Measurements from ENCODE around the gene EGFR.

Gene EGFR

DNA sequence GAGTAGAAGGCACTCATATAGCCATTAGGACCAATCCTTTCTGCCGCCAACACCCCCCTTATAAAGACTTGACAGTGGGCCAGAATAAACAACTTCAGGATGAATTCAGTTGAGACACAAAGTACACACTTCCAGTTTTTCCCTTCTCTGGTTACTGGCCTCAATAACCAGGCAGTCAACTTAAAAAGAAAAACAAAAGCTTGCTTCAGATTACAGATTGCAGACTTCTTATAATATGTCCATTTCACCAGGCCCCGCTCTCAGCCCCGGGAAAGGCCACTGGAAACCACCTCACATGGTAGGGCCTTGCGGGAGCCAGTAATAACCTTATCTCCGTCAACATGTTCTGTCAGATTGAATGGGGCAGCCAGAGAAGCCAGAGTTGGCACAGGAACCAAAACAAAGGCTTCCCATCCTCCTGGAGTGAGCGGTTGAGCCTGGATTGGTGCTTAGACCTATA is 108.8 kb downstream of the EGFR start:
- Histone ChIP-seq H3K4me3 (ENCODE audit: low read length) (no peak overlapping the region), H3K4me1 (ENCODE audit: control insufficient read depth, low read depth, low read length) (peaks cover 10% of the 10 kb centered on the region), H3K36me3 (ENCODE audit: control insufficient read depth, low read depth, low read length) (no peaks in the 10 kb centered on the region), H3K9me3 (ENCODE audit: control insufficient read depth, low read depth, low read length) (no peaks in the 10 kb centered on the region), H3K9ac (ENCODE audit: low read length) (no peak overlapping the region), H3K27me3 (ENCODE audit: control insufficient read depth, insufficient read depth, low read length) (no peaks in the 10 kb centered on the region), H3K27ac (ENCODE audit: low read length) (no peak overlapping the region)

DNA sequence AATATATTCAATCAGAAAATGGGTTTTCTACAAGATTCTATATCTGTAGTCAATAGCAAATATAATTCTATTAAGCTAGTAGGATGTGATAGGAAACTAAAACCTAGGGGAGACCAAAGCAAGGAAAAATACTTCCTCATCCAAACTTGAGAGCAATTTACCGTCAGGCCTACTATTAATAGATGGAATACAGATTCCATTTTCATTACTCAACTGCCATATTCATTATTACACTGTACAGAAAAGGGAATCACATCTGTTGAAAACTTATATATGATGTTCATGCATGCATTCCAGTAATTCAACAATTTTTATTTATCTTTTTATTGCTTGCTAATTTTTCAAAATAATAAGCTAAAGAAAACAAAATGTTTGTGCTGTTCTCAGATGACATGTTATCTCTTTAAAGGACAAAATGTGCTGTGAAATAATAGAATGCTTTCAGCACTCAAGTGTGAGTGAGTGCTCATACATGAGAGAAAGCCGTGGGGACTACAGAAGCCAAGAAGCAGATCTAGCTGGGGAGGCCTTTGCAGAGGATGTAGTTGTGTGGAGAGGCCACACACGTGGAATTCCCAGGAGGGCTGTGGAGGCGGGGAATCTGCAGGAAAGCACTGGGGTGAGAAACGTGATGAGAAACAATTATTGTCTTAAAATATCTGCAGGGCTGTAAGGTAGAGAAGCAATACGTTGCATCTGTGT is 110.0 kb downstream of the EGFR start:
- Histone ChIP-seq H3K9ac (ENCODE audit: low read length) (no peak overlapping the region), H3K27ac (ENCODE audit: low read length) (no peak overlapping the region), H3K36me3 (ENCODE audit: control insufficient read depth, low read depth, low read length) (no peaks in the 10 kb centered on the region), H3K4me3 (ENCODE audit: low read length) (no peak overlapping the region), H3K9me3 (ENCODE audit: control insufficient read depth, low read depth, low read length) (no peaks in the 10 kb centered on the region), H3K4me1 (ENCODE audit: control insufficient read depth, low read depth, low read length) (peaks cover 10% of the 10 kb centered on the region), H3K27me3 (ENCODE audit: control insufficient read depth, insufficient read depth, low read length) (no peaks in the 10 kb centered on the region)

DNA sequence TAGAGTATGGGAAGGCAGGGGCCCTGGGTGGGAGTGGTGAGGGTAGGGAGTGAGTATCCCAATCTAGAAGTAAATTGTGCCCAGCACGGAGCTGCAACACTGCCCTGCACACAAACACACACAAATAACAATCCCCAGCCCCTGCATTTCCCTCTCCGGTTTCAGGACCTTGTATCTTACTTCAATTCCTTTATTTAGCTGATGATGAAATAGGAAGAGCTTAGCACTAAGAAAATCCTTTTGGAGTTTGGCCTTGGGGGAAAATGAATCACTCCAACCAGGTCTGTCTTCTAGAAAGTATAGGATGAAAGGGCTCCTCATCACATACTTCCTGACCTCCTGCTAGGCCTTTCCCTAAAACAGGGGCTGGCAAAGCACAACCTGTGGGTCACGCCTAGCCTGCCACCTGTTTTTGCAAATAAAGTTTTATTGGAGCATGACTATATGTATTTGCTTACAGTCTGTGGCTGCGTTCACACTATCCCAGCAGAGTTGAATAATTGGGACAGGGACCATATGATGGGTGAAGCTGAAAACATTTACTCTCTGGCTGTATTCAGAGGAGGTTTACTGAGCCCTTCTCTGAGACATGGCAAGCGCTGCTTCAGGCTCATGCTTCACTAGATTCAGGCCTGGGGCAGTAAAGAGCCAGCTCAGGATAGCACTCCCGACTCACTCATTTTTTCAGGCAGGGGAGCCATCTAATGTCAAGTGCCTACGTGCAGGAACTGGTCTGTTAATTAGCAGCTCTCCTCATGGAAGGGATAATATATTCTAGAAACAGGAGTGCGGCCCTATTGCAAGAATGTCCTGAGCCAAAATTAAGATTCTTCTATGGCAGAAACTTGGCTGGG is 111.0 kb downstream of the EGFR start:
- Histone ChIP-seq H3K4me3 (ENCODE audit: low read length) (no peak overlapping the region), H3K36me3 (ENCODE audit: control insufficient read depth, low read depth, low read length) (no peaks in the 10 kb centered on the region), H3K9ac (ENCODE audit: low read length) (no peak overlapping the region), H3K9me3 (ENCODE audit: control insufficient read depth, low read depth, low read length) (no peaks in the 10 kb centered on the region), H3K27ac (ENCODE audit: low read length) (no peak overlapping the region), H3K27me3 (ENCODE audit: control insufficient read depth, insufficient read depth, low read length) (no peaks in the 10 kb centered on the region), H3K4me1 (ENCODE audit: control insufficient read depth, low read depth, low read length) (peaks cover 10% of the 10 kb centered on the region)

DNA sequence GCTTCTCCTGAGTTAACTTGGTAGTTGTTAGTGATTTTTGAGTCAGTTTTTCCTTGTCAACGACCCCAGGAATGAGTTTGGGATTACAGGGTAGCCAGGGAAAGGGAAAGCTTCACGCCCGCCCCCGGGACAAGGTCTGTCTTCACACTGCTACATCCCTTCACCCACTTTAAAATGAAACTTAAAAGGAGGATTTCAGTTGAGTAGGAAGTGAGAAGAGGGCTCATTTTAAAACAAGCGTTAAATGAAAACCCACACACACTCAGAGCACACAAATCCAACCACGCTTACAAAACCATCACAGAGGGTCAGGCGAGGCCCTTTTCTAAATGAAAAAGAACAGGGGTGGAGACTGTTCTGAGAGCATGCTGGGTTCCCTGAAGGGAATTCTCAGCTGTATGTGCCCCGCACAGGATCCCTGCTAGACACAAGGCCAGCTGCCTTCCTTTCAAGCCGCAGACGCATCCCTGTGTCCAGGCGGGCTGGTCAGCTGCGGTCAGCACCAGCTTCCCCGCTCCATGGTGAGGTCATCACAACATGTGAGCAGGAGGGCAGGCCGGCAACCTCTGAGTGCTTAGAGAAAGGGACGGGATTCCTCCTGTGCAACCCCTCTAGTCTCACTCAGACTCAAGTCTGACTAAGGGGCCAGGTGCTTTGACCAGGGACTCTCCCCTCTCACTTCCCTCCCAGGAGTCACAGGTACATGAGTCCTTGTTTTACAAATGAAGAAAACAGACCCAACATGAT is 111.8 kb downstream of the EGFR start:
- no peak overlapping the region for H3K9ac ChIP-seq (ENCODE audit: low read length)
- no peaks in the 10 kb centered on the region for H3K9me3 ChIP-seq (ENCODE audit: control insufficient read depth, low read depth, low read length)
- H3K4me1 ChIP-seq (ENCODE audit: control insufficient read depth, low read depth, low read length), result peaks cover 10% of the 10 kb centered on the region
- H3K36me3 ChIP-seq (ENCODE audit: control insufficient read depth, low read depth, low read length), result no peaks in the 10 kb centered on the region
- H3K4me3 ChIP-seq (ENCODE audit: low read length), result no peak overlapping the region
- H3K27ac ChIP-seq (ENCODE audit: low read length), result no peak overlapping the region
- no peaks in the 10 kb centered on the region for H3K27me3 ChIP-seq (ENCODE audit: control insufficient read depth, insufficient read depth, low read length)

DNA sequence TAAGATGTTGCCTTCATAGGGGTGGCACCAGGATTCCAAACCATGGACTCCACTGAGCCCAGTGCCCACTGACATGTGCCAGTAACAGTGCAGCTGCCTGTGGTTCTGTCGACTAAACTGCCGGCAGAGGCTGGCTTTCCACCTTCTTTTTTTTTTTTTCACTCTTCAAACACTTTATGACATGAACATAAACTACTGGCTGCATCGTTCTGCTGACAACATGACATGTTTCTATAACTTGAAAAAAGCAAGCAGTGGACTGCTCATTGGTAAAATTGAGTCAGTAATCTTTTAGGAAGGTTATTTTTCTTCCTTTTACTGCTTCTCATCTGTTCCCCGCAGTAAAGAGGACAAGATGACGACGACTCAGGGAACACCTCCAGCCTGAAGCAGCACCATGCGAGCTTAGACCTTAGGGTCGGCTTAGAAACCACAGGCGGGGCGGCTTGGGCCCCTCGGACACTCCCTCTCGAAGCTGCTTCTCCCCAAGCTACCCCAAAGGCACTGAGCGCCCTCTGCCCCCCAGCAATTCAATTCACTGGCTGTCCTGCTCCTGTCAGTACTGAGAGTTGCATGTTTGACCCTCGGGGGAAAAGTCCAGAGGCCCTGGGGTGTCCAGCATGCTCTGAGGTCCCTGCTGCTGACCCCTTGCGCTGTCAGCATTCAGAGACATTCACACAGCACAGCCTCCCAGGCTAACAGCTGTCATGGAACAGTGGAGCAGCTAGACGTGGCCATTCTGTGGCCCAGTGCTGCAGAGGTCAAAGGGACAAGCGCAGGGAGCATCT is 112.5 kb downstream of the EGFR start:
- peaks cover 10% of the 10 kb centered on the region for H3K4me1 ChIP-seq (ENCODE audit: control insufficient read depth, low read depth, low read length)
- H3K36me3 ChIP-seq (ENCODE audit: control insufficient read depth, low read depth, low read length), result no peaks in the 10 kb centered on the region
- H3K4me3 ChIP-seq (ENCODE audit: low read length), result no peak overlapping the region
- H3K27ac ChIP-seq (ENCODE audit: low read length), result no peak overlapping the region
- H3K9ac ChIP-seq (ENCODE audit: low read length), result no peak overlapping the region
- H3K27me3 ChIP-seq (ENCODE audit: control insufficient read depth, insufficient read depth, low read length), result no peaks in the 10 kb centered on the region
- H3K9me3 ChIP-seq (ENCODE audit: control insufficient read depth, low read depth, low read length), result no peaks in the 10 kb centered on the region

DNA sequence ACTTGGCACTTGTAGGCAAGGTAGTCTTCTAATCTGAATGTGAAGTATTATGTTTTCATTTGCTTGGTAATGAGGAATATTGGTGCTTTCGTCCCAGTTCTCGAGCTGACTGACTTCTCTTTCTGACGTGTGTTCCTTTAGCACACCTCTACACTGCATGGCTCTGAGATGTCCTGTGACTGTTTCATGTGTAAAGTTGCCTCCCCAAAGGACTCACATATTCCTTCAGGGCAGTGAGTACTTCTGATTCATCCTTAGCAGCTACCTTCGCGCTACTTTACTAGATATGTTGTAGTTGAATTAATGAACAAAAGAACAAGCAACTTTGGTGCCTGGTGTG is 113.7 kb downstream of the EGFR start:
- Histone ChIP-seq H3K9ac (ENCODE audit: low read length) (no peak overlapping the region), H3K9me3 (ENCODE audit: control insufficient read depth, low read depth, low read length) (no peaks in the 10 kb centered on the region), H3K4me3 (ENCODE audit: low read length) (no peak overlapping the region), H3K4me1 (ENCODE audit: control insufficient read depth, low read depth, low read length) (peaks cover 10% of the 10 kb centered on the region), H3K36me3 (ENCODE audit: control insufficient read depth, low read depth, low read length) (no peaks in the 10 kb centered on the region), H3K27ac (ENCODE audit: low read length) (no peak overlapping the region), H3K27me3 (ENCODE audit: control insufficient read depth, insufficient read depth, low read length) (no peaks in the 10 kb centered on the region)

DNA sequence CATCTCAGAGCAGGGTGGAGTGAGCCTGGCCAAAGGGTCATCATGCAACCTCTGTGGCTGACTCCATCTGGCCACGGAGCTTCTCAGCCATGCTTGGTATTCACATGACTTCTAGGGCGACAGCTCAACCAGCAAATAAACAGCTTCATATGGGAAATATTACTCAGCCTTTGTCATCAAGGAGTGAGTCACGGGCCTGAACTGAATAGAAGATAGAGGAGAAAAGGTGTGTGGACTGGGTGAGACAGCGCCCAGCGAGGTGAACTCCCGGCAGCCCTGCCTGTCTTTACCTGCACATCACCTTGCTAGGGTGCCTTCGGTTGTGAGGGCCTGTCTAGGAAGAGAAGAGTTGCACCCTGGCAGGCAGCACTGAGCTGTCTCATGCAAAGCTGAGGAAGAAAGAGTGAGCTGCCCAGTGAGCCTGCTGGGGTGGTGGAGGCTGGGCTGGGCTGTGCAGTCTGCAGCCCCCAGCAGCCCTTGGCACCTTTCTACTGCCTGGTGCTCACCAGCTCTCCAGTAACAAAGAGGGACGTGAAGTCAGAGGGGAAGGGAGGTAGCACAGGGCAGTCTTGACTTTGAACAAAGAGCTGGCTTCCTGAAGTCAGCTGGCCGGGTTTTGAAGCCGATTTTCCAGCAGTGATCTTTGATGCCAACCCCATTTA is 114.2 kb downstream of the EGFR start:
- Histone ChIP-seq H3K27ac (ENCODE audit: low read length) (no peak overlapping the region), H3K9me3 (ENCODE audit: control insufficient read depth, low read depth, low read length) (no peaks in the 10 kb centered on the region), H3K36me3 (ENCODE audit: control insufficient read depth, low read depth, low read length) (no peaks in the 10 kb centered on the region), H3K4me1 (ENCODE audit: control insufficient read depth, low read depth, low read length) (peaks cover 10% of the 10 kb centered on the region), H3K27me3 (ENCODE audit: control insufficient read depth, insufficient read depth, low read length) (no peaks in the 10 kb centered on the region), H3K4me3 (ENCODE audit: low read length) (no peak overlapping the region), H3K9ac (ENCODE audit: low read length) (no peak overlapping the region)

DNA sequence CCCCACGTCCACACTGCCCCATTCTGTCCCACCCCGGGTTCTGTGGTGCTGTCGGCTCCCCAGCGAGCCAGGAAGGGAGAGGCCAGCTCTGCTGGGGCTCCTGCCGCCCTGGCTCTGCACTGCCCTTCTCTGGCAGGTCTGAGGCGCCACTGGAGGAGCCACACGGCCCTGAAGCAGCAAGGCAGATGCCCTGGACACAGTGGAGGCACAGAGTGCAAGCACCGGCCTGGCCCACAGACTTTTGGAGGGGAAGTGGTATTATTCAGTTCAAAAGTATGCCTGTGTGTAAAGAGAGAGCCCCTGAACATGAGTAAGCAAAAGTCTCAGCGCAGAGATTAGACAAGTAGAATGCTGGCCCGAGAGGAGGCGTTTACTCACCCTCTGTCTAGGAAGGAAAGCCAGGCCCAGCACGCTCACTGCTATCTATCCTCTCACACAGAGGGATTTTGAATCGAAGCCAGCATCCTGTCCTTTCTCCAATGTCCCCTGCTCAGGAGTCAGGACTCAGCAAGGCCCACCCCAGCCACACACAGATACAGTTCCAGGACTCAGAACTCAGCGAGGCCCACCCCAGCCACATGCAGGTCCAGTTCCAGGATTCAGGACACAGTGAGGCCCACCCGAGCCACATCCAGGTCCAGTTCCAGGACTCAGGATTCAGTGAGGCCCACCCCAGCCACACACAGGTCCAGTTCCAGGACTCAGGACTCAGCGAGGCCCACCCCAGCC is 115.0 kb downstream of the EGFR start:
- H3K4me3 ChIP-seq (ENCODE audit: low read length), result no peak overlapping the region
- no peak overlapping the region for H3K9ac ChIP-seq (ENCODE audit: low read length)
- no peaks in the 10 kb centered on the region for H3K9me3 ChIP-seq (ENCODE audit: control insufficient read depth, low read depth, low read length)
- H3K27ac ChIP-seq (ENCODE audit: low read length), result no peak overlapping the region
- peaks cover 10% of the 10 kb centered on the region for H3K4me1 ChIP-seq (ENCODE audit: control insufficient read depth, low read depth, low read length)
- no peaks in the 10 kb centered on the region for H3K36me3 ChIP-seq (ENCODE audit: control insufficient read depth, low read depth, low read length)
- no peaks in the 10 kb centered on the region for H3K27me3 ChIP-seq (ENCODE audit: control insufficient read depth, insufficient read depth, low read length)

DNA sequence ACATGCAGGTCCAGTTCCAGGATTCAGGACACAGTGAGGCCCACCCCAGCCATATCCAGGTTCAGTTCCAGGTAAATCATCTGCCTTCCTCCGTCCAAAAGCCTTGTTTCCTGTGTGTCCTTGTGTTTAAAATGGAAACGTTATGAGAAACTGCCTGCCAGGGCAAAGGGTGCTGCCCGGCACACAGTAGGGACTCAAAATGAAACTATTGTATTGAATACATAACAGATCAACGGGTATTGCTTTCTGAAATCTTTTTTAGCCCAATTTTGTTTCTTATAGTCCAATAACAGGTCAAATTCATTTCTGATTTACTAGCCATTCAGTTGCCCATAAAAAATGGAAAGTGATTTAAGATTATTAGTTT is 115.5 kb downstream of the EGFR start:
- no peak overlapping the region for H3K27ac ChIP-seq (ENCODE audit: low read length)
- H3K27me3 ChIP-seq (ENCODE audit: control insufficient read depth, insufficient read depth, low read length), result no peaks in the 10 kb centered on the region
- no peak overlapping the region for H3K4me3 ChIP-seq (ENCODE audit: low read length)
- no peaks in the 10 kb centered on the region for H3K36me3 ChIP-seq (ENCODE audit: control insufficient read depth, low read depth, low read length)
- H3K9me3 ChIP-seq (ENCODE audit: control insufficient read depth, low read depth, low read length), result no peaks in the 10 kb centered on the region
- no peak overlapping the region for H3K9ac ChIP-seq (ENCODE audit: low read length)
- peaks cover 10% of the 10 kb centered on the region for H3K4me1 ChIP-seq (ENCODE audit: control insufficient read depth, low read depth, low read length)

DNA sequence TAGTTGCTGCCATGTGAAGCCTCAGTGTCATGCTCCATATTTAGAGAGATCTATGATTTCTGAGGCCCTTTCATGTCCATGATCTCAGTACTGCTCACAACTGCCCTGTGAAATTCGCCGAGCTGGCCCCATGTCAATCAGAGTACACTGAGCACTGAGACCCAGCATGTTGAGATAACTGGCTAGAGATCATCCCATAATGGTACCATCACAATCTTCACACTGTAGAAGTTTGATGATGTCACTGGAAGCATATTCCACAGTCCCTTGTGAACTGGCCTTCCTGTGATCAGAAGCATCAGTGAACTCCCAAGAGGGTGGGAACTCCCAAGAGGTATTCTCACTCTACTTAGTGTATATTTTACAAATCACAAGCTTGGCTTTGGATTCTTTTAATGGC is 116.0 kb downstream of the EGFR start:
- Histone ChIP-seq H3K36me3 (ENCODE audit: control insufficient read depth, low read depth, low read length) (no peaks in the 10 kb centered on the region), H3K4me1 (ENCODE audit: control insufficient read depth, low read depth, low read length) (peaks cover 7% of the 10 kb centered on the region), H3K4me3 (ENCODE audit: low read length) (no peak overlapping the region), H3K9me3 (ENCODE audit: control insufficient read depth, low read depth, low read length) (no peaks in the 10 kb centered on the region), H3K9ac (ENCODE audit: low read length) (no peak overlapping the region), H3K27me3 (ENCODE audit: control insufficient read depth, insufficient read depth, low read length) (no peaks in the 10 kb centered on the region), H3K27ac (ENCODE audit: low read length) (no peak overlapping the region)

Measured in iPS-18a (cell line).